CD4-positive, alpha-beta T cell treated with Interleukin-4 for 1 hour (primary cell): ENCODE measurements around the gene CRIP1.

Experiments
- DNase-seq, 2 donors: peaks; one replicate each; pipeline ENCODE4 v3.0.0-alpha.2; 2020 to 2022

The CRIP1 gene

GRCh38 chr14:105452963-105453362 is 33.7 kb upstream of the CRIP1 start:
- DNase-seq, result no peak

- no peak for DNase-seq
Observed at GRCh38 chr14:105453847-105454246, 32.8 kb upstream of the CRIP1 start.

- DNase-seq, result no peak
Observed at GRCh38 chr14:105455086-105455640, 31.5 kb upstream of the CRIP1 start.

GRCh38 chr14:105455766-105456660 is 30.7 kb upstream of the CRIP1 start:
- no peak for DNase-seq

- no peak for DNase-seq
Observed at GRCh38 chr14:105456736-105457617, 29.7 kb upstream of the CRIP1 start.

GRCh38 chr14:105458010-105458409 is 28.7 kb upstream of the CRIP1 start:
- DNase-seq, result no peak

- DNase-seq, result no peak
Observed at GRCh38 chr14:105458571-105458970, 28.1 kb upstream of the CRIP1 start.

- DNase-seq, result no peak
Observed at GRCh38 chr14:105460116-105460515, 26.6 kb upstream of the CRIP1 start.

- no peak for DNase-seq
Observed at GRCh38 chr14:105460616-105461015, 26.1 kb upstream of the CRIP1 start.

- no peak for DNase-seq
Observed at GRCh38 chr14:105461903-105462302, 24.8 kb upstream of the CRIP1 start.

- no peak for DNase-seq
Observed at GRCh38 chr14:105464501-105464900, 22.2 kb upstream of the CRIP1 start.

GRCh38 chr14:105465209-105466031 is 21.3 kb upstream of the CRIP1 start:
- DNase-seq, result no peak

- no peak for DNase-seq
Observed at GRCh38 chr14:105466531-105467248, 20.0 kb upstream of the CRIP1 start.

GRCh38 chr14:105467249-105467941 is 19.3 kb upstream of the CRIP1 start:
- no peak for DNase-seq

- no peak for DNase-seq
Observed at GRCh38 chr14:105467942-105468471, 18.7 kb upstream of the CRIP1 start.

GRCh38 chr14:105468621-105469241 is 18.0 kb upstream of the CRIP1 start:
- DNase-seq, result no peak

GRCh38 chr14:105469456-105470349 is 17.0 kb upstream of the CRIP1 start:
- no peak for DNase-seq

GRCh38 chr14:105470350-105471296 is 16.1 kb upstream of the CRIP1 start:
- DNase-seq, result no peak
